ENCODE results near the gene CCL26.

GRCh38 chr7:75739796-75740672, 32.0 kb downstream of the CCL26 start:
- TF ChIP-seq CTCF (conservative IDR thresholded peaks at IDR 0.05; ENCODE audit: low read length) (no peak), EZH2phosphoT487 (IDR thresholded peaks at IDR 0.05; ENCODE audit: borderline replicate concordance, low read depth, low read length) (no peak)
